BE2C (cell line): ENCODE results near the gene MYT1.

Source experiments
- DNase-seq: peaks from one replicate; pipeline ENCODE4 v3.0.0-alpha.2; 2020
- H3K27me3 ChIP-seq: fragments of 250-450 bp; sonication (Bioruptor Pico); 2 replicates; pipeline ENCODE4 v1.5.1; 2020; ENCODE audit warnings: mild to moderate bottlenecking
- H3K36me3 ChIP-seq: fragments of 250-450 bp; sonication (Bioruptor Pico); 2 replicates; pipeline ENCODE4 v1.5.1; 2020; ENCODE audit warnings: mild to moderate bottlenecking
- H3K4me1 ChIP-seq: fragments of 250-450 bp; sonication (Bioruptor Pico); 2 replicates; pipeline ENCODE4 v1.5.1; 2020
- H3K4me3 ChIP-seq: 2 replicates; pipeline ENCODE4 v1.5.1; 2011; ENCODE audit warnings: low read depth, low read length
- H3K9me3 ChIP-seq: fragments of 250-450 bp; sonication (Bioruptor Pico); 2 replicates; pipeline ENCODE4 v1.5.1; 2020
- CTCF ChIP-seq: IDR thresholded peaks from 2 replicates; pipeline ENCODE4 v1.5.1; 2012; ENCODE audit warnings: mild to moderate bottlenecking, low read depth, low read length

Gene MYT1

DNA sequence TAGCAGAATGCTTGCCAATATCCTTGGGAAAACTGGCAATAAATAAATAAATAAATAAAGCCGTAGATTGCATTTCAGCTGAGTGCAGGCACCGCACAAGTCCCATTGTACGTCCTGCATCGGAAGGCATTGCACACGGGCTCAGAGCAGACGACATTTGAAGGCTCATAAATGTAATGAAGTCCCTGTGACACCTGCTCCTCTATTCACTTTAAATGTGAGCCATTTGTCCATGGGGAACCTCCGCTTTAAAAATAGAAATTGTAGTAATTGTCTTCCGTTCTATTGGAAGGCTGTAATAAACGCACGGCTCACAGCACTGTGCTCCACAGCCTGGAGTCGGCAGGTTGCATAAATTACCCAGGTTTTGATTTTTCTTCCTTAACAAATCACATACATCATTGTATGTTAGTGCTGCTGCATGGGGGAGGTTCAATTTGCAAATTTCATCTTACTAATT lies 32.6 kb downstream of the MYT1 start:
- no peak for DNase-seq
- TF ChIP-seq CTCF = no peak
- Histone ChIP-seq H3K27me3 (no peaks in the 10 kb centered on the region), H3K4me1 (peaks cover 3% of the 10 kb centered on the region; the same call in 1 of the 2 replicates), H3K36me3 (peaks cover 45% of the 10 kb centered on the region), H3K9me3 (no peaks in the 10 kb centered on the region), H3K4me3 (no peak overlapping the region)

DNA sequence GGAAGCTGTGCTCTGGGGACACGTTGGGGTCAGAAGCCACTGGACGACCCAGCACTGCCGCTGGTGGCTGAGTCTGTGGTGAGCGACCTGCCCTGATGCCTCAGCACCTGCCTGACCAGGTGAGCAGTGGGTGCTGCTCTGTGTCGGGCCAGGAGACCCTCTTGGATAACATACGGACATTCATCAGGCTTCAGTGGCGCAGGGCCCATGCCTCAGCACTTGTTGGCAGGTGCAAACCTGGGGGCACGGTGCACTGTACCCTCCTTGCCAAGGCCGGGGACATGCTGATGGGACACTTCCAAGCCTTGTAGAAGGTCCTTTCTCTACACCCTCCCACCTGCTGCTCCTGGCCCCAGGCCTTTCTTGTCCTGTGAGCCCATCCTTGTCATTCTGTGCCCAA lies 34.1 kb downstream of the MYT1 start:
- H3K4me1 ChIP-seq = peaks cover 11% of the 10 kb centered on the region
- no peak for TF ChIP-seq CTCF
- H3K27me3 ChIP-seq = no peaks in the 10 kb centered on the region
- H3K9me3 ChIP-seq = no peaks in the 10 kb centered on the region
- no peak for DNase-seq
- no peak overlapping the region for H3K4me3 ChIP-seq
- peaks cover 45% of the 10 kb centered on the region for H3K36me3 ChIP-seq

GRCh38 chr20:64199395-64199794 lies 35.1 kb downstream of the MYT1 start:
- no peak for DNase-seq
- no peak for TF ChIP-seq CTCF
- no peak overlapping the region for H3K4me3 ChIP-seq
- no peaks in the 10 kb centered on the region for H3K9me3 ChIP-seq
- H3K27me3 ChIP-seq = no peaks in the 10 kb centered on the region
- H3K4me1 ChIP-seq = peaks cover 11% of the 10 kb centered on the region
- H3K36me3 ChIP-seq = peaks cover 45% of the 10 kb centered on the region

DNA sequence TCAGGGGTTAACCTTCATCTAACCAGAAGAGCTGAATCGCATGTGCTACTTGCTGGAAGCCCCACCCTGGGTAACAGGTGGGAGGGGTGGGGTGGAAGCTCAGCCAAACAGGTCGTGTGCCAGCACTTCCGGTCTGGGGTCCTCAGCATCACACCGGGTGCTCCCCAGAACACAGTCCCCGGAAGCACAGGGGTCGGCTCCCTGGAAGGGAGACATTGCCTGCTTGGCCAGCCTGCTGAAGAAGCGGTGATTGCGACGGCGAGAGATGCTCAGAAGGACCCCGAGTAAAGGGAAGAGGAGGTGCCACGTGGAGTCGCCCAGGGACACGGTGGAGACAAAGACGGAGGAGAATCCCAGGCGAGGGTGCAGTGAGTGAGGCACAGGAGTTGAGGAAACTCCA lies 36.5 kb downstream of the MYT1 start:
- H3K36me3 ChIP-seq = peaks cover 45% of the 10 kb centered on the region
- H3K27me3 ChIP-seq = no peaks in the 10 kb centered on the region
- DNase-seq = no peak
- no peak for TF ChIP-seq CTCF
- no peaks in the 10 kb centered on the region for H3K9me3 ChIP-seq
- no peak overlapping the region for H3K4me3 ChIP-seq
- peaks cover 11% of the 10 kb centered on the region for H3K4me1 ChIP-seq

DNA sequence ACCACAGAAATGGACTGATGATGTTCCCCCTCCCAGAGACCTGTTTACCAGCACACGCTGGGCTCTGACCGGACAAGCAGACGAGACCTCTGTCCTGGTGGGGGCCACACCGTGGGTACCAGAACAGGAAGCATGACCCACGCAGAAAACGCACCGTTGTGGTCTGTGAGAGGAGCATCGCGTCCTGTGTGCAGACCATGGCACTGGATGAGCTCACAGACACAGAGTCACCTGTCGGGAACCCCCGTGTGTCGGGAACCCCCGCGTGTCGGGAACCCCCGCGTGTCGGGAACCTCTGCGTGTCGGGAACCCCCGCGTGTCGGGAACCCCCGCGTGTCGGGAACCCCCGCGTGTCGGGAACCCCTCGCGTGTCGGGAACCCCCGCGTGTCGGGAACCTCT lies 37.4 kb downstream of the MYT1 start:
- H3K4me1 ChIP-seq = peaks cover 11% of the 10 kb centered on the region
- peaks cover 50% of the 10 kb centered on the region for H3K36me3 ChIP-seq
- DNase-seq = no peak
- no peak overlapping the region for H3K4me3 ChIP-seq
- no peak for TF ChIP-seq CTCF
- no peaks in the 10 kb centered on the region for H3K9me3 ChIP-seq
- no peaks in the 10 kb centered on the region for H3K27me3 ChIP-seq

GRCh38 chr20:64203037-64203777 lies 39.0 kb downstream of the MYT1 start:
- Histone ChIP-seq H3K27me3 (no peaks in the 10 kb centered on the region), H3K9me3 (no peaks in the 10 kb centered on the region), H3K4me1 (peaks cover 11% of the 10 kb centered on the region), H3K4me3 (no peak overlapping the region), H3K36me3 (peaks cover 63% of the 10 kb centered on the region)
- TF ChIP-seq CTCF = no peak
- DNase-seq = peak; percentile 35
